Activated CD8-positive, alpha-beta memory T cell treated with anti-CD3 and anti-CD28 coated beads, Interleukin-2, amount 50 U/mL, for 24 hours (primary cell): ENCODE measurements around the gene ENHO.
"Not testable (repeated sequence)": the region's sequence is repeated elsewhere in the genome, so short reads cannot be mapped to it uniquely, and the experiment has no call there.

Experiments used
- DNase-seq: peaks from one replicate; pipeline ENCODE4 v3.0.0-alpha.2; 2020; ENCODE audit errors: extremely low read depth

ENHO gene

GRCh38 chr9:34555500-34555899 is 32.7 kb upstream of the ENHO start:
- no peak for DNase-seq

- DNase-seq: no peak
These were observed 32.2 kb upstream of the ENHO start for GRCh38 chr9:34555002-34555348.

- no peak for DNase-seq
These were observed 31.6 kb upstream of the ENHO start for GRCh38 chr9:34554211-34555001.

- no peak for DNase-seq
These were observed 30.8 kb upstream of the ENHO start for GRCh38 chr9:34553511-34554021.

- DNase-seq: no peak
These were observed 30.2 kb upstream of the ENHO start for GRCh38 chr9:34552986-34553385.

- no peak for DNase-seq
These were observed 29.8 kb upstream of the ENHO start for GRCh38 chr9:34552606-34552981.

- no peak for DNase-seq
These were observed 29.2 kb upstream of the ENHO start for GRCh38 chr9:34551751-34552605.

- DNase-seq: no peak
These were observed 28.0 kb upstream of the ENHO start for GRCh38 chr9:34550681-34551270.

- no peak for DNase-seq
These were observed 27.4 kb upstream of the ENHO start for GRCh38 chr9:34550016-34550680.

- DNase-seq: no peak
These were observed 26.6 kb upstream of the ENHO start for GRCh38 chr9:34549407-34549732.

GRCh38 chr9:34547960-34548611 is 25.3 kb upstream of the ENHO start:
- DNase-seq: no peak

- DNase-seq: no peak
These were observed 24.3 kb upstream of the ENHO start for GRCh38 chr9:34546834-34547827.

GRCh38 chr9:34546102-34546833 is 23.5 kb upstream of the ENHO start:
- no peak for DNase-seq

GRCh38 chr9:34545497-34545896 is 22.7 kb upstream of the ENHO start:
- no peak for DNase-seq

GRCh38 chr9:34544035-34544434 is 21.2 kb upstream of the ENHO start:
- DNase-seq: no peak

- no peak for DNase-seq
These were observed 18.8 kb upstream of the ENHO start for GRCh38 chr9:34541540-34541939.

- DNase-seq: no peak
These were observed 18.0 kb upstream of the ENHO start for GRCh38 chr9:34540827-34541226.

GRCh38 chr9:34536685-34537084 is 13.9 kb upstream of the ENHO start:
- no peak for DNase-seq

GRCh38 chr9:34532041-34532440 is 9.3 kb upstream of the ENHO start:
- DNase-seq: not testable (repeated sequence)

GRCh38 chr9:34526026-34526425 is 3.2 kb upstream of the ENHO start:
- no peak for DNase-seq
